B cell (primary cell): Measurements from ENCODE around the gene ATG4B. TPM values are rescaled to one million over a fixed set of nuclear protein-coding genes. Genes with fewer than 3 reads are reported as not detected.

Experiments used
- ATAC-seq: fragments of 200-7000 bp; cut with Tn5 transposase; one replicate; pipeline ENCODE4 v1.10.0; 2021; ENCODE audit warnings: low read depth, mild to moderate bottlenecking, moderate number of reproducible peaks, moderate library complexity
- CTCF ChIA-PET: fragments of 350-600 bp; sonication (Branson Sonifier 250); formaldehyde crosslinking; loops from one replicate; lab custom pipeline; 2021; ENCODE audit warnings: antibody characterized with exemption, inconsistent platforms; lab: Charles Lee
- POLR2A ChIA-PET: fragments of 350-600 bp; sonication (Branson Sonifier 250); formaldehyde crosslinking; loops from one replicate; lab custom pipeline; 2021; ENCODE audit warnings: antibody characterized with exemption; lab: Charles Lee
- DNase-seq: peaks from one replicate; pipeline ENCODE4 v3.0.0; 2013
- H2AFZ ChIP-seq: 2 replicates; pipeline ENCODE4 v1.6.1; 2012; ENCODE audit warnings: mild to moderate bottlenecking, low read depth, low read length; ENCODE audit not compliant: insufficient read depth, poor library complexity, severe bottlenecking
- H3K27ac ChIP-seq, 2 donors: 1 replicate in 1 of 2; 2 replicates in 1 of 2; pipeline ENCODE4 v1.5.1; 2012 to 2013; ENCODE audit warnings: low read length in 2 of 2, mild to moderate bottlenecking in 2 of 2, moderate library complexity in 1 of 2
- H3K27me3 ChIP-seq, 4 experiments: fragments of 200-600 bp in 1 of 4; sonication (generic) in 1 of 4; replicated peaks in 1 of 4; 1 replicate in 2 of 4; 2 replicates in 2 of 4; pipeline versions ENCODE4 v1.6.1 to v1.7.0; 2013 to 2016; ENCODE audit warnings: low read length in 3 of 4, mild to moderate bottlenecking in 2 of 4, mixed read lengths in 1 of 4, moderate library complexity in 1 of 4; ENCODE audit not compliant: insufficient read depth in 4 of 4, control insufficient read depth in 3 of 4; ENCODE audit errors: control extremely low read depth in 1 of 4
- H3K36me3 ChIP-seq, 2 experiments: replicated peaks in 1 of 2; 1 replicate in 1 of 2; 2 replicates in 1 of 2; pipeline versions ENCODE4 v1.6.1 to v1.7.1; 2013; ENCODE audit warnings: low read length in 1 of 2; ENCODE audit not compliant: insufficient read depth in 2 of 2, control insufficient read depth in 1 of 2; ENCODE audit errors: control extremely low read depth in 1 of 2, extremely low read depth in 1 of 2
- H3K4me1 ChIP-seq, 2 donors: fragments of 200-600 bp in 1 of 2; sonication (generic) in 1 of 2; 1 replicate in 1 of 2; 2 replicates in 1 of 2; pipeline versions ENCODE4 v1.5.1 to v1.6.1; 2013 to 2017; ENCODE audit warnings: low read length in 2 of 2; ENCODE audit not compliant: control insufficient read depth in 2 of 2, insufficient read depth in 2 of 2
- H3K4me2 ChIP-seq: replicated peaks from 2 replicates; pipeline ENCODE3; 2012; ENCODE audit warnings: mild to moderate bottlenecking, low read depth, low read length; ENCODE audit not compliant: poor library complexity, severe bottlenecking
- H3K4me3 ChIP-seq, 5 experiments: fragments of 200-600 bp in 1 of 5; sonication (generic) in 1 of 5; 1 replicate in 3 of 5; 2 replicates in 2 of 5; pipeline versions ENCODE4 v1.5.1 to v1.7.0; 2011 to 2016; ENCODE audit warnings: low read length in 4 of 5, mild to moderate bottlenecking in 4 of 5, low read depth in 2 of 5, control low read depth in 1 of 5, moderate library complexity in 1 of 5; ENCODE audit not compliant: insufficient read depth in 1 of 5; ENCODE audit errors: control extremely low read depth in 1 of 5, extremely low read depth in 1 of 5
- H3K79me2 ChIP-seq: fragments of 200-600 bp; sonication (generic); one replicate; pipeline ENCODE4 v1.6.0; 2016; ENCODE audit warnings: low read length; ENCODE audit not compliant: control insufficient read depth, insufficient read depth
- H3K9ac ChIP-seq: fragments of 200-600 bp; sonication (generic); 2 replicates; pipeline ENCODE4 v1.6.1; 2017; ENCODE audit warnings: mild to moderate bottlenecking, low read length, moderate library complexity
- H3K9me3 ChIP-seq, 3 donors: one replicate each; pipeline versions ENCODE4 v1.6.1 to v1.7.1; 2013; ENCODE audit warnings: low read length in 2 of 3; ENCODE audit not compliant: control insufficient read depth in 2 of 3, insufficient read depth in 1 of 3; ENCODE audit errors: control extremely low read depth in 1 of 3
- H4K20me1 ChIP-seq: 2 replicates; pipeline ENCODE4 v1.6.0; 2012; ENCODE audit warnings: mild to moderate bottlenecking, low read length; ENCODE audit not compliant: insufficient read depth, control insufficient read depth, poor library complexity, severe bottlenecking
- H3K27ac Mint-ChIP-seq: one replicate; pipeline ENCODE4 v1.8.0; 2021; ENCODE audit warnings: mixed read lengths
- H3K27me3 Mint-ChIP-seq: one replicate; pipeline ENCODE4 v1.8.0; 2021; ENCODE audit warnings: mixed read lengths
- H3K4me1 Mint-ChIP-seq: one replicate; pipeline ENCODE4 v1.8.0; 2021; ENCODE audit warnings: mixed read lengths
- H3K4me3 Mint-ChIP-seq: one replicate; pipeline ENCODE4 v1.8.0; 2021; ENCODE audit warnings: mixed read lengths
- H3K9me3 Mint-ChIP-seq: one replicate; pipeline ENCODE4 v1.8.0; 2022; ENCODE audit warnings: mixed read lengths; ENCODE audit not compliant: insufficient read depth
- CTCF ChIP-seq: fragments of 200-600 bp; IDR thresholded peaks from one replicate; pipeline ENCODE4 v1.8.0; 2022; ENCODE audit warnings: antibody characterized with exemption, mild to moderate bottlenecking
- EZH2 ChIP-seq: IDR thresholded peaks from 2 replicates; pipeline ENCODE4 v1.6.1; 2012; ENCODE audit warnings: borderline replicate concordance, low read depth, mild to moderate bottlenecking, moderate library complexity, low read length; ENCODE audit not compliant: insufficient read depth, poor library complexity, severe bottlenecking
- WGBS: methylation state at CpG from one replicate; pipeline ENCODE4 v1.1.5; 2013; ENCODE audit warnings: missing lambda C conversion rate; ENCODE audit not compliant: insufficient coverage; 5-methylcytosine and 5-hydroxymethylcytosine counted together
- intact Hi-C: fragments of 100-400 bp; cut with micrococcal nuclease; formaldehyde crosslinking; loops from one replicate; pipeline ENCODE4 v1.10.0; 2022
- polyA plus RNA-seq: library from polyadenylated mRNA; depleted of rRNA; stranded (reverse); fragments of >200 nt; gene quantifications from 2 replicates; pipeline ENCODE4 v1.2.3, GENCODE V29; 2012
- total RNA-seq, 2 donors: library from RNA; stranded (reverse); fragments of 120-200 nt in 1 of 2; gene quantifications; 1 replicate in 1 of 2; 2 replicates in 1 of 2; pipeline versions ENCODE4 v1.2.3 to v1.2.4, GENCODE V29; 2013 to 2022

Gene ATG4B
- total and polyA plus RNA-seq, 2 donors (not counting 1 experiment from before 2014, with no cell fraction given) = 130 TPM

GRCh38 chr2:241671457-241672240 lies 34.2 kb downstream of the ATG4B start:
- no peaks in the 10 kb centered on the region for H4K20me1 ChIP-seq
- ChIA-PET CTCF (interaction anchor here (1.1 kb wide), 1 partner anchor 207 kb away, joined by 3 read pairs; no protein-coding TSS in a partner anchor), POLR2A (no interaction called here)
- H3K27me3 ChIP-seq = no peaks in the 10 kb centered on the region
- TF ChIP-seq EZH2 (no peak), CTCF (no peak)
- no peak overlapping the region for H3K9ac ChIP-seq
- intact Hi-C loops = no loop called here
- H3K4me3 ChIP-seq = no peak overlapping the region
- H3K79me2 ChIP-seq = no peaks in the 10 kb centered on the region
- no peaks in the 10 kb centered on the region for H3K4me1 Mint-ChIP-seq
- H3K4me2 ChIP-seq = no peak overlapping the region
- no peak overlapping the region for H3K4me3 Mint-ChIP-seq
- H3K9me3 ChIP-seq = no peaks in the 10 kb centered on the region
- no peak for ATAC-seq
- no peaks in the 10 kb centered on the region for H3K27me3 Mint-ChIP-seq
- WGBS = 97% methylated on average over 31 of the region's 31 CpGs
- H3K27ac Mint-ChIP-seq = no peak overlapping the region
- H3K36me3 ChIP-seq = peaks cover 0 to 37% of the 10 kb centered on the region in 2 experiments
- no peak overlapping the region for H2AFZ ChIP-seq
- no peak for DNase-seq
- no peak overlapping the region for H3K27ac ChIP-seq
- no peaks in the 10 kb centered on the region for H3K4me1 ChIP-seq
- no peaks in the 10 kb centered on the region for H3K9me3 Mint-ChIP-seq
